SJCRH30 (cell line): Measurements from ENCODE around the gene PLEKHB1. TPM values are rescaled to one million over a fixed set of nuclear protein-coding genes. Genes with fewer than 3 reads are reported as not detected.
"Not testable (repeated sequence)": the region's sequence is repeated elsewhere in the genome, so short reads cannot be mapped to it uniquely, and the experiment has no call there.

Experiments used
- DNase-seq, 2 experiments: peaks; one replicate each; pipeline ENCODE4 v3.0.0-alpha.2; 2015 to 2020
- H3K27ac ChIP-seq: fragments of 250-450 bp; sonication (Bioruptor Pico); 2 replicates; pipeline ENCODE4 v1.5.1; 2020; ENCODE audit warnings: mild to moderate bottlenecking, moderate library complexity
- H3K27me3 ChIP-seq: fragments of 250-450 bp; sonication (Bioruptor Pico); 2 replicates; pipeline ENCODE4 v1.5.1; 2020; ENCODE audit warnings: mild to moderate bottlenecking, moderate library complexity
- H3K36me3 ChIP-seq: fragments of 250-450 bp; sonication (Bioruptor Pico); 2 replicates; pipeline ENCODE4 v1.5.1; 2020; ENCODE audit warnings: mild to moderate bottlenecking, moderate library complexity
- H3K4me1 ChIP-seq: fragments of 250-450 bp; sonication (Bioruptor Pico); 2 replicates; pipeline ENCODE4 v1.5.1; 2020; ENCODE audit warnings: mild to moderate bottlenecking, moderate library complexity
- H3K4me3 ChIP-seq: fragments of 250-450 bp; sonication (Bioruptor Pico); 2 replicates; pipeline ENCODE4 v1.5.1; 2020; ENCODE audit warnings: mild to moderate bottlenecking, moderate library complexity
- H3K9me3 ChIP-seq: fragments of 250-450 bp; sonication (Bioruptor Pico); replicated peaks from 2 replicates; pipeline ENCODE4 v1.5.1; 2020; ENCODE audit warnings: mild to moderate bottlenecking, moderate library complexity
- total RNA-seq: library from RNA; depleted of rRNA; stranded (reverse); fragments of >200 nt; shearing (Covaris generic); gene quantifications from 2 replicates; pipeline ENCODE4 v1.2.3, GENCODE V29; 2014

Gene PLEKHB1
- total RNA-seq, 1 experiment from 2014 or later = 5.4 TPM

DNA sequence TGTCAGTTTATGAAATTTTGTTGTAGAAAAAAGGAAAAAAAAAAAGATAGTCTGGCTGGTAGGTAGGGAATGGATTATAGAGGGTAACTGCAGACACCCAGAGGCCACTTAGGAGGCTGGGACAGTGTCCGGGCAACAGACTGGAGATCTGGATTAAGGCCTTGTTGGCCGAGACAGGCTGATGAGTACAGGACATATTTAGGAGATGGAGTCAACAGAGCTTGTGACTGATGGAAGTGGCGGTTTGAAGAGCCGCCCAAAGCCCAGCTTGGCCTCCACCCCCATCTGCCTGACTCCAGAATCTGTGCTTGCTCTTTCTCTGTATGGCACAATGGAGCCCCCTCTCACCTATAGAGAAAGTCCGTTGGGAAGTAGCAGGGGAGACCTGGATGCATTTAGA, 7.6 kb downstream of the PLEKHB1 start:
- Histone ChIP-seq H3K4me1 (peaks cover 14% of the 10 kb centered on the region), H3K36me3 (no peaks in the 10 kb centered on the region), H3K4me3 (no peak overlapping the region), H3K9me3 (no peaks in the 10 kb centered on the region), H3K27ac (no peak overlapping the region), H3K27me3 (no peaks in the 10 kb centered on the region)
- DNase-seq = no peak

DNA sequence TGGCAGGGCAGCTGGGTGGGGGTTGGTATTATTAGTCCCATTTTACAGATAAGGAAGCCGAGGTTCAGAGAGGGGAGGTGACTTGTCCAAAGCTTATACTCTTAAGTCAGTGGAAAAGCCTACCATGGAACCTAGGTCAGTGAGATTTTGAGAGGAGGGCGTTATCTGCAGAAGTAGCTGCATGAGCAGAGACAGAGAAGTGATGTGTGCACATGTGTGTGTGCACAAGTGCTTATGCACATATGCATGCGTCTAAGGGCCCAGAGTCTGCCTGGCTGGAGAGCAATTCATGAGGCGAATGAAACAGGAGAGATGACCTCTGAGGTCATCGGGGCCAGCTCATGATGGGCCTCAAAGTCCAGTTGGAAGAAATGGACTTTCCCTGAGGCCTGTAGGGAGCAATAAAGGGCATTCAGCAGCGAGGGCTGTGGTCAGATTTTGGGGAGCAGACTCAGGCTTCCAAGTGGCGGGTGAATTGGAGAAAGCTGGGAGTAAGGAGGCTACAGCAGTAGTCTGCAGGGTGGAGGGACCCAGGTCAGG, 8.2 kb downstream of the PLEKHB1 start:
- H3K27ac ChIP-seq = no peak overlapping the region
- H3K36me3 ChIP-seq = no peaks in the 10 kb centered on the region
- DNase-seq = no peak
- H3K9me3 ChIP-seq = no peaks in the 10 kb centered on the region
- H3K4me3 ChIP-seq = no peak overlapping the region
- H3K4me1 ChIP-seq = peaks cover 14% of the 10 kb centered on the region
- H3K27me3 ChIP-seq = no peaks in the 10 kb centered on the region

DNA sequence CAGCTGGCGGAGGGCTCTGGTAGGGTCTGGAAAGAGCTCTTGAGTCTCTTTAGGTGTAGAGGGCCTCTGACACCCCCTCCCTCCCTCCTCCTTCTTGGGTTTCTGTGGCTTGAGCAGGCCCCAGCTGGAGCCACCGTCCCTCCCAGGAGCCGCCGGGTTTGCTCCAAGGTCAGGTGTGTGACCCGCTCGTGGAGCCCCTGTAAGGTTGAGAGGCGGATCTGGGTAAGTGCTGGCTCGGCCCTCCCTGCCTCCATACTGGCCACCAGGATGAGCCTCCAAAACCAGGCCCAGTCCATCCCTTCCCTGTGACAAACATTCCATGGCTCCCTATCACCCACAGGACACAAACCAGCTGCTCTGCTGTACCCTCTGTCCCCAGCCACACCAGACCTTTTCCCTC, 9.3 kb downstream of the PLEKHB1 start:
- Histone ChIP-seq H3K9me3 (no peaks in the 10 kb centered on the region), H3K27ac (no peak overlapping the region), H3K27me3 (no peaks in the 10 kb centered on the region), H3K4me3 (no peak overlapping the region), H3K36me3 (no peaks in the 10 kb centered on the region), H3K4me1 (peaks cover 14% of the 10 kb centered on the region)
- no peak for DNase-seq

DNA sequence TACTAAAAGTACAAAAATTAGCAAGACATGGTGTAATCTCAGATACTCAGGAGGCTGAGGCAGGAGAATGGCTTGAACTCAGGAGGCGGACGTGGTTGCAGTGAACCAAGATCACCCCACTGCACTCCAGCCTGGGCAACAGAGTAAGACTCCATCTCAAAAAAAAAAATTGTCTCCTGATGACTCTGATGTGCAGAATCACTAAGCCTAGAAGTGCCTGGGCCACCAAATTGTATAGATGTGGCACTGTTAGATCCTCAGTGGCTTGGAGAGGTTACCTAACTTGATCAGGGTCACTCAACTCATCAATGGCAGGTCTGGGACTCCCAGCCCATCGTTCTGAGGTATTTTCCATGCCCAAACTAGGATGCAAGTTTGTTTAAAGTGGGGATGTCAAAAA, 10.6 kb downstream of the PLEKHB1 start:
- no peaks in the 10 kb centered on the region for H3K36me3 ChIP-seq
- peaks cover 7% of the 10 kb centered on the region for H3K4me1 ChIP-seq
- H3K27me3 ChIP-seq = no peaks in the 10 kb centered on the region
- H3K9me3 ChIP-seq = no peaks in the 10 kb centered on the region
- H3K27ac ChIP-seq = no peak overlapping the region
- no peak overlapping the region for H3K4me3 ChIP-seq
- DNase-seq = no peak

DNA sequence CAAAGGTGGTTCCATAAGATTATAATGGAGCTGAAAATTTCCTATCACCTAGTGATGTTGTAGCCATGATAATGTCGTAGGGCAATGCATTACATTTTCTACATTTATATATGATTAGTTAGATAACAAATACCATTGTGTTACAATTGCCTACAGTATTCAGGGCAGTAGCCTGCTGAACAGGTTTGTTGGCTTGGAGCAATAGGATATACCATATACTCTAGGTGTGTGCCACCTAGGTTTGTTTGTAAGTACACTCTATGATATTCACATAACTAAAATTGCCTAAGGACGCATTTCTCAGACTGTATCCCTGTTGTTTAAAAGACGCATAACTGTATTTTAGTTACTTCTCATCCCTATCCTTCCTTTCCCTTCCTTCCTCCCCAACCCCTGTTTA, 13.6 kb downstream of the PLEKHB1 start:
- no peak overlapping the region for H3K4me3 ChIP-seq
- DNase-seq = no peak

DNA sequence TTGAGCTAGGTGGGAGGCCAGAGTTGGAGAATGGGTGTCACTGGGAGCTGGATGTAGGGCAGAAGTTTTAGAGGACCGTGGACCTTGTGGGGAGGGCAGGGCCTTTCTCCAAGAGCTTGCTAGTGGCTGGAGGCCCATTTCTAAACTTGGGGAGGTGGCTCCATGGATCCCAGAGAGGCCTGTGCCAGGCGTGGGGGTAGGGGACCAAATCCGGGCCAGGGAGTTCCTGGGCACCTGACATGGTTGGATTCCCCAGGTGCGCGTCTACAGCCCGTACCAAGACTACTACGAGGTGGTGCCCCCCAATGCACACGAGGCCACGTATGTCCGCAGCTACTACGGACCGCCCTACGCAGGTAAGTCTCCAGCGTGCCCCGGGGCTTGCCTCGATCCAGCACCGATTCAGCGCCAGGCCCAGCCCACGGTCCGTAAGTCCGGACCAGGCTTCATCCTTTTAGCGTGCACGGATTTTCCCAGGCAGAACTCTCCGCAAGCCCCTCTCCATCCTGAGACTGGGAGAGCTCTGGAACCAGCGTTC, 14.2 kb downstream of the PLEKHB1 start:
- H3K36me3 ChIP-seq = no peaks in the 10 kb centered on the region
- DNase-seq = no peak
- H3K27ac ChIP-seq = no peak overlapping the region
- H3K27me3 ChIP-seq = no peaks in the 10 kb centered on the region
- no peaks in the 10 kb centered on the region for H3K9me3 ChIP-seq
- H3K4me1 ChIP-seq = no peaks in the 10 kb centered on the region
- H3K4me3 ChIP-seq = no peak overlapping the region

More for the DNA sequence above, 13.6 kb downstream of the PLEKHB1 start:
- H3K4me1 ChIP-seq = no peaks in the 10 kb centered on the region
- no peaks in the 10 kb centered on the region for H3K9me3 ChIP-seq
- H3K36me3 ChIP-seq = no peaks in the 10 kb centered on the region
- H3K27me3 ChIP-seq = no peaks in the 10 kb centered on the region
- H3K27ac ChIP-seq = no peak overlapping the region

DNA sequence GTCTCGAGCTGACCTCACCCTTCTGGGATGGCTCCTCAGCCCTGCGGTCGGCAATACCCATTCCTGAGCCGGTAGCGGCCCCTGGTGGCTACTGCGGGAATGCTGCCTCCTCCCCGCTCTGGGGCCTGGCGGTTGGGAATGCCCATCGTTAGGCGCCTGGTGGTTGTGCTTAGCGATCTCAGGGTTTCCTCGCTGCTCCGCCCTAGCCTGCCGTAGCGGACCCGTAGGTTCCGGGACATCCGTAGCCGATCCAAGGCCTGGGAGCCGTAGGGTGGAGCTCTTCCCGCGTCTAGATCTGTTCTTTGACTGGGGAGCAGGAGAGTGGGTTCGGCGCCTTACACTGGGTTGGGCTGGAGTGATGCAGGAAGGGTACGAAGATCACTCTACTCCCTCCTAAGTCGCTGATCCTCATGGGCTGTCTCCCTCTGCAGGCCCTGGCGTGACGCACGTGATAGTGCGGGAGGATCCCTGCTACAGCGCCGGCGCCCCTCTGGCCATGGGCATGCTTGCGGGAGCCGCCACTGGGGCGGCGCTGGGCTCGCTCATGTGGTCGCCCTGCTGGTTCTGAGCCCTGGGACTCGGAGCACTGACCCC, 14.8 kb downstream of the PLEKHB1 start:
- Histone ChIP-seq H3K36me3 (no peaks in the 10 kb centered on the region), H3K9me3 (no peaks in the 10 kb centered on the region), H3K4me1 (no peaks in the 10 kb centered on the region), H3K4me3 (no peak overlapping the region), H3K27ac (no peak overlapping the region), H3K27me3 (no peaks in the 10 kb centered on the region)
- DNase-seq = peak; percentile 70 to 83

DNA sequence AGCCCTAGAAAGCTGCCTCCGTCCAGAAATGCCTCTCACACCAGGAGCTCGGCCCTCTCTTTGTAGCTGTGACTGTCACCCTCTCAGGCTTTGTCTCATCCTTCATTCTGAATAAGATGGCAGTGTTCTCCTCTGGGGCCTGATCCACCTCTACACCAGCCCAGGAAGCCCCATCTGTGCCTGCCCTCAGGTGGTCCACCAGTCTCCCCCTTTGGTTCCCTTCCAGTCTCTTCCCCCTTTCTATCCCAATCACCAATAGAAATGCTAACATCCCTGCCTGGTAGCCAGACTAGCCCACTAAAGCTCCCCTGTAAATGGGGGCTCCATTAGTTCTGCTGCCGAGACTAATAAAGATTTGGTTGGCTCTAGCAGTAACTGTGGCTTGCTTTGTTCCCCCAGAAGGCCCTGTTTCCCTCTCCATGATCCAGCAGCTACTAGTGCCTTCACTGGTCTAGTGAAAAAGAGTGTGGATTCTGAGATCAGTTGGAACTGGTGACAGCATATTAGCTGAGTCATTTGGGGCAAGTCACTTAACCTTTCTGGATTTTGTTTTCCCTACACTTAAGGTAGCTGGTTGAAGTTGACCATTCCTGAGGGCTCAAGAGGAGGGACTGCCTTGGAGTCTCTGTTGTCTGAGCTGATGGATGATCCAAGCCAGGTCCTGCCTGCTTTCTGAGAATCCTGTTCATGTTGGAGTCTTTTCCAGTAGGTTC, 16.2 kb downstream of the PLEKHB1 start:
- H3K27me3 ChIP-seq = no peaks in the 10 kb centered on the region
- no peak overlapping the region for H3K27ac ChIP-seq
- no peaks in the 10 kb centered on the region for H3K9me3 ChIP-seq
- H3K36me3 ChIP-seq = no peaks in the 10 kb centered on the region
- no peak for DNase-seq
- no peaks in the 10 kb centered on the region for H3K4me1 ChIP-seq
- no peak overlapping the region for H3K4me3 ChIP-seq

DNA sequence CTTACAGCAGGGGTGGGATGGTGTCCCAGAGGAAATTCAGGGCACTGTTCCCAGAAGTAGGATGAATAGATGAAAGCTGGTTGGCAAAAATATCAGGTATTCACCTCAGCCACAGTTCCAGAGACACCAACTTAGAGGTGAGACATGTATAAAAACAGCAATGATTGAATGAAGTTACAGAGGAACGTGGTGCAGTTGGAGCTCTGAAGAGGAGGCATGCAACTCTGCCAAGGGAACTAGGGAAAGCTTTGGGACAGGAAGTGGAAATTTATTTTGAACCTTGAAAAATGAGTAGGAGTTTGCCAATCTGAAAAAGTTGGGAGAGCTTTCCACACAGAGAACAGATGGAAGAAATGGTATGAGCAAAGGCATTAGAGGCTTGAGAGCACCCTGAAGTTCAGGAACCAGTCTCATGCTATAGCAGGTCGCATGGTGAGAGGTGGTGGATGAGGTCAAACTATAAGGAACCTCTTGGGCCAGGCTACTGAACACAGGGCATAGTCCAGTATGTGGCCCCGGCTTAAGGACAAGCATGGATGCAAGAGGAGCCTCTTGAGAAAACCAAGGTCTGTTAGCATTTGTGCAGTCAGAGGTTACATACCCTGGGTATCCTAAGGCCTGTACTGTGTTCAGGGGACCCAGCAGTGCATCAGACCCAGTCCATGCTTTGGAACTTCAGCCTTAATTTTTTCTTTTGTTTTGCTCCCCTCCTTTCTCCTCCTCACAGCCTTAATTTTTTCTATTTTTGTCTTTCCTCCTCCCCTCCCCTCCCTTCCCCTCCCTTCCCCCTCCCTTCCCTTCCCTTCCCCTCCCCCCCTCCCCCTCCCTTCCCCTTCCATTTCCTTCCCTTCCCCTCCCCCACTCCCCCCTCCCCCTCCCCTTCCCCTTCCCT, 17.5 kb downstream of the PLEKHB1 start:
- no peak for DNase-seq
- H3K27ac ChIP-seq = no peak overlapping the region
- H3K27me3 ChIP-seq = no peaks in the 10 kb centered on the region
- H3K4me3 ChIP-seq = no peak overlapping the region
- H3K9me3 ChIP-seq = no peaks in the 10 kb centered on the region
- H3K4me1 ChIP-seq = no peaks in the 10 kb centered on the region
- no peaks in the 10 kb centered on the region for H3K36me3 ChIP-seq

DNA sequence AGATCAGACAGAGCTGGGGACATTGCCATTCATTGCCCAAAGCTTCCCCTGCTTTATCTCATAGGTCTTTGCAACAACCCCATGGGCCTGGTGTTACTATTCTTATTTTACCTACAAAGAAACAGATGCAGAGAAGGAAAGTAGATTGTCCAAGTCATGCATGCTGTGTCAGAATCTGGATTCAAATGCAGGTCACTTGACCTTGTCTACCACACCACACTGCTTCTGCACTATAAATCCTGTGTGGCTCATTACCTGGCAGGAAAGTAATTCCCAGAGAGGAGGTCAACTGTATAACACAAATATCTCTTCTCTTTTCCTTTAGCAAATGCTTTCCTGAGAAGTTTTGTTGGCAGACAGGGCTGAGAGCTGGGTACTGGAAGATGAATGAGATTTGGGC, 18.5 kb downstream of the PLEKHB1 start:
- H3K27ac ChIP-seq = no peak overlapping the region
- no peaks in the 10 kb centered on the region for H3K9me3 ChIP-seq
- no peaks in the 10 kb centered on the region for H3K4me1 ChIP-seq
- H3K27me3 ChIP-seq = no peaks in the 10 kb centered on the region
- H3K36me3 ChIP-seq = no peaks in the 10 kb centered on the region
- no peak for DNase-seq
- no peak overlapping the region for H3K4me3 ChIP-seq

DNA sequence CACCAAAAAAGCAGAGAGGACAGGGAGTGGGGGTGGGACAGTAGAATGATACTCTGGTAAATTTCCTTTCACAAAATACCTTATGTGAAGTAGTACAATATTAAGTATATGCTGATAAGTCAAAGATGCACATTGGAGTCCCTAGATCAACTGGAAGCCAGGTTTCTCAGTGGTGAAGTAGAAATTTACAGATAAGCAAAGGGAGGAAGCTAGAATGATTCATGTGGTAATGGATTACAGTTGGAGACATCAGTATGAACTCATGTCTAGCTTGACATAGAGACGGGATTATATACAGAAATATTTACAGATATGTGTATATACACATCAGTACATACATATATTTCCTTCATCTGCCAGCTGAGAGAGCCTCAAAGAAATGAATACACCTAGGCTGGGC, 21.5 kb downstream of the PLEKHB1 start:
- no peaks in the 10 kb centered on the region for H3K9me3 ChIP-seq
- no peak overlapping the region for H3K4me3 ChIP-seq
- H3K27ac ChIP-seq = no peak overlapping the region
- no peaks in the 10 kb centered on the region for H3K27me3 ChIP-seq
- no peaks in the 10 kb centered on the region for H3K4me1 ChIP-seq
- no peak for DNase-seq
- H3K36me3 ChIP-seq = no peaks in the 10 kb centered on the region

DNA sequence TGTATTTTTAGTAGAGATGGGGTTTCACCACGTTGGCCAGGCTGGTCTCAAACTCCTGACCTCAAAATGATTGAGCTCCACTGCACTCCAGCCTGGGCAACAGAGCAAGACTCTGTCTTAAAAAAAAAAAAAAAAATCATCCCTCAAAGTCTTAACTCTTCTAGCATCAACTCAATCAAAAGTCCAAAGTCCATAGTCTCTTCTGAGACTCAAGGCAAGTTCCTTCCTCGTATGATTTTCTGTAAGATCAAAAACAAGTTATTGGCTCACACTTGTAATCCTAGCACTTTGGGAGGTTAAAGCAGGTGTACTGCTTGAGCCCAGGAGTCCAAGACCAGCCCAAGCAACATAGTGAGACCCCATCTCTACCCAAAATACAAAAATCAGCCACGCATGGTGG, 24.4 kb downstream of the PLEKHB1 start:
- Histone ChIP-seq H3K4me1 (no peaks in the 10 kb centered on the region), H3K9me3 (no peaks in the 10 kb centered on the region), H3K36me3 (no peaks in the 10 kb centered on the region), H3K27ac (no peak overlapping the region), H3K4me3 (no peak overlapping the region), H3K27me3 (no peaks in the 10 kb centered on the region)
- no peak for DNase-seq

DNA sequence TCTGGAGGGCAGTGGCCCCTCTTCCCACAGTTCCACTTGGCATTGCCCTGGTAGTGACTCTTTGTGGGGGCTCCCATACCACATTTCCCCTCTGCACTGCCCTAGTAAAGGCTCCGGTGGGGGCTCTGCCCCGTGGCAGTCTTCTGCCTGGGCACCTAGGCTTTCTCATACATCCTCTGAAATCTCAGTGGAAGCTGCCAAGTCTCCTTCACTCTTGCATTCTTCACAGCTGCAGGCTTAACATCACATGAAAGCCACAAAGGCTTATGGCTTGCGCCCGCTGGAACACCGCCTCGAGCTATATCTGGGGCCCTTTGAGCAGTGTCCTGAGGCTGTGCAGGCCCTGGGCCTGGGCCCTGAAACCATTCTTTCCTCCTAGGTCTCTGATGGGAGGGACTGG, 25.3 kb downstream of the PLEKHB1 start:
- no peak overlapping the region for H3K27ac ChIP-seq
- H3K9me3 ChIP-seq = no peaks in the 10 kb centered on the region
- H3K4me3 ChIP-seq = no peak overlapping the region
- H3K36me3 ChIP-seq = no peaks in the 10 kb centered on the region
- H3K4me1 ChIP-seq = no peaks in the 10 kb centered on the region
- DNase-seq = peak; percentile 62 to 66
- H3K27me3 ChIP-seq = no peaks in the 10 kb centered on the region

DNA sequence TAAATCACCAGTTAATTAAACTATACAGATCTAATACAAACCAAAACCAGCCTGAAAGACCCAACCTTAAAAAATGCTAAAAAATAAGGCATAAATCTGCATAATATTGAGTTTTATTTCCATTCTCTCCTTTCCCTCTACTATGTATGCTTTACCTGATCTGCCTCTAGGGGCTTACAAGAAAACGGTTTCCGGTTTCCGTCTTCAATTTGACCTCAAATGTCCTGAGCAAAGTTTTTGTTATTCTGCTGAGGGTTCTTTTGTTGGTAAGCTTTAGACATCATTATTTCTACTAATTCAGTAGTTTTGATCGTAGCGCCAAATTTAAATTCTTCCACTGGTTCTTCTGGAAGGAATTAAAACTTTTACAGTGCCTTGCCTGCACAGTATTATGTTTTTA, 30.2 kb downstream of the PLEKHB1 start:
- not testable (repeated sequence) for H3K27ac ChIP-seq, H3K4me3 ChIP-seq, H3K4me1 ChIP-seq, H3K9me3 ChIP-seq, H3K36me3 ChIP-seq, H3K27me3 ChIP-seq, DNase-seq

DNA sequence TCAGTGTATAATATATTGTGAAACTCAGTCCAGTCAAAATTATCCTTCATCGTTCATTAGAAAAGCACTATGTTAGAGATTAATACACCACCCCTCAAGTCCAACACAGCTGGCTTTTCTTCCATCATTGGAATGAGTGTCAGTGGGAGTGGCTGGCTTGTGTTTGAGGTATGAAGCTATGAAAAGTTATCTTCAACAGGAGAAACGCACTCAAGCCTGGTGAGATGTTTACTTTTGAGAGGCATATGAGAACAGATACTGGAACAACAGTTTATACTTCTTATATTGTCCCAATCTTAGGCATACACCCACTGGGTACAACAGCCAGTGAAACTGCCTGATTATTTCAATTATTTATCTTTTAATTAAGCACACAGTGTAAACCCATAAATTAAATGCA, 34.3 kb downstream of the PLEKHB1 start:
- H3K27me3 ChIP-seq = no peaks in the 10 kb centered on the region
- H3K4me3 ChIP-seq = no peak overlapping the region
- H3K27ac ChIP-seq = no peak overlapping the region
- H3K9me3 ChIP-seq = no peaks in the 10 kb centered on the region
- H3K36me3 ChIP-seq = peaks cover 9% of the 10 kb centered on the region; the same call in 1 of the 2 replicates
- no peaks in the 10 kb centered on the region for H3K4me1 ChIP-seq
- no peak for DNase-seq
